OCI-LY7 (cell line): ENCODE measurements around the gene STXBP2.

Source experiments
- EZH2phosphoT487 ChIP-seq: fragments of 200-600 bp; sonication (generic); IDR thresholded peaks from 2 replicates; pipeline ENCODE4 v1.6.1; 2018; ENCODE audit warnings: low read depth, borderline replicate concordance, mild to moderate bottlenecking, mixed run types, antibody characterized with exemption, low read length, moderate library complexity, mixed read lengths
- TF ChIP-seq, protein P1 (sequence below): fragments of 200-600 bp; sonication (generic); conservative IDR thresholded peaks from 2 replicates; pipeline ENCODE4 v1.5.1; 2014; ENCODE audit warnings: mild to moderate bottlenecking, antibody characterized with exemption, low read length, moderate library complexity, mixed read lengths

DNA sequence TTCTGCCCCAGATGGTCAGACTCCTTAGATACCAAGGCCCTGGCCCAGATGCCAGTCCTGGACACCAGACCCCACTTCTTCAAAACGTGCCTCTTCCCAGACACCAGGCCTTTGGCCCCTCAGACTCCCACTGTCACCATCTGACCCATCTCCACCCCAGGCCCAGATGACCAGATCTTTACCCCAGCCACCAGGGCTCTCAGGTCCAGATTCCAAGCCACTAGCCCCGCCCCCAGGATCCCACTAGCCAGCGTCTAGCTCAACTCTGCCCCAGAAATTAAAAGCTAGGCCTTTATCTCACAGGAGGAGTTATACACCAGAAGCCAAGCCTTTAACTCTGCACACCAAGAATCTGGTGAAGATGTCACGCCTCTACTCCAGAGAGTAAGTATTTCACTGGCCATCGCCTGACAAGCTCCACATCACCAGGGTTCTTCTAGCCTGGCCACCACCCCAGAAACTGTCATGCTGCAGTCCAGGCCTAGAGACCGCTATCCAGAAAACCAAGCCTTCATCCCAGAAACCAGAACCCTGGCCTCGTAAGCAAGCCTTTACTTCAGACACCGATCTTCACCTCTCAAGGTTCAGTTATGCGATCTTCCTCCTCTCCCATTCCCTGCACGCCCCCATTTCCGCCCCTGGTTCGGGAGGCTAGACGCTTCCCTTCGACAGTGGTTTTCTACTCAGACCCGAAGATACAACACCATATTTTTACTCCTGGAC, 8.2 kb upstream of the STXBP2 start:
- TF ChIP-seq, protein P1, sequence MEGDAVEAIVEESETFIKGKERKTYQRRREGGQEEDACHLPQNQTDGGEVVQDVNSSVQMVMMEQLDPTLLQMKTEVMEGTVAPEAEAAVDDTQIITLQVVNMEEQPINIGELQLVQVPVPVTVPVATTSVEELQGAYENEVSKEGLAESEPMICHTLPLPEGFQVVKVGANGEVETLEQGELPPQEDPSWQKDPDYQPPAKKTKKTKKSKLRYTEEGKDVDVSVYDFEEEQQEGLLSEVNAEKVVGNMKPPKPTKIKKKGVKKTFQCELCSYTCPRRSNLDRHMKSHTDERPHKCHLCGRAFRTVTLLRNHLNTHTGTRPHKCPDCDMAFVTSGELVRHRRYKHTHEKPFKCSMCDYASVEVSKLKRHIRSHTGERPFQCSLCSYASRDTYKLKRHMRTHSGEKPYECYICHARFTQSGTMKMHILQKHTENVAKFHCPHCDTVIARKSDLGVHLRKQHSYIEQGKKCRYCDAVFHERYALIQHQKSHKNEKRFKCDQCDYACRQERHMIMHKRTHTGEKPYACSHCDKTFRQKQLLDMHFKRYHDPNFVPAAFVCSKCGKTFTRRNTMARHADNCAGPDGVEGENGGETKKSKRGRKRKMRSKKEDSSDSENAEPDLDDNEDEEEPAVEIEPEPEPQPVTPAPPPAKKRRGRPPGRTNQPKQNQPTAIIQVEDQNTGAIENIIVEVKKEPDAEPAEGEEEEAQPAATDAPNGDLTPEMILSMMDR, result no peak
- no peak for TF ChIP-seq EZH2phosphoT487
